SH-SY5Y (cell line): Measurements from ENCODE around the gene MCM9.

Source experiments
- GATA2 ChIP-seq: IDR thresholded peaks from 2 replicates; pipeline ENCODE4 v1.6.1; 2011; ENCODE audit warnings: mild to moderate bottlenecking, low read depth, low read length
- GATA3 ChIP-seq: IDR thresholded peaks from 2 replicates; pipeline ENCODE4 v1.6.1; 2011; ENCODE audit warnings: low read depth, mild to moderate bottlenecking, low read length, moderate library complexity

Gene MCM9

DNA sequence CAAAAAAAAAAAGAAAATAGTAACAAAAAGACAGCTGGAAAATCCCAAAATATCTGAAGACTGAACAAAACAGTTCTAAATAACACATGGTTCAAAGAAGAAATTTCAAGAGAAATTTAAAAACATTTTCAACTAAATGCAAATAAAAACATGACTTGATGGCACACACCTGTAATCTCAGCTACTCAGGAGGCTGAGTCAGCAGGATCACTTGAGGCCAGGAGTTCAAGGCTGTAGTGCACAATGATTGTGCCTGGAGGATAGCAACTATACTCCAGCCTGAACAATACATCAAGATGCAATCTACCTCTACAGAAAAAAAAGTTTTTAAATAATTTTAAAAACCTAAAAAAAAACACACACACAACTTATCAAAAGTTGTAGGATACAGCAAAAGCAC lies 62.6 kb downstream of the MCM9 start:
- TF ChIP-seq GATA3 (no peak), GATA2 (no peak)

DNA sequence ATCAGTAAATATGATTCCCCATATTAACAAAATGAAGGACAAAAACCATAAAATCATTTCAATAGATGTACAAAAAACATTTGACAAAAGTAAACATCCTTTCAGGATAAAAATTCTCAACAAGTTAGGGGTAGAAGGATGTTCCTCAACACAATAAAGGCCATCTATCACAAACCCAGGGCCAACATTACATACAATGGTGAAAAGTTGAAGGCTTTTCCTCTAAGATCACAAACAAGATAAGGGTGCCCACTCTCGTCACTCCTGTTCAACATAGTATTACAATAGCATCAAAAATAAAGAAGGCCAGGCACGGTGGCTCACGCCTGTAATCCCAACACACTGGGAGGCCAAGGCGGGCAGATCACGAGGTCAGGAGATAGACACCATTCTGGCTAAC lies 63.6 kb downstream of the MCM9 start:
- TF ChIP-seq GATA3: no peak
- no peak for TF ChIP-seq GATA2

DNA sequence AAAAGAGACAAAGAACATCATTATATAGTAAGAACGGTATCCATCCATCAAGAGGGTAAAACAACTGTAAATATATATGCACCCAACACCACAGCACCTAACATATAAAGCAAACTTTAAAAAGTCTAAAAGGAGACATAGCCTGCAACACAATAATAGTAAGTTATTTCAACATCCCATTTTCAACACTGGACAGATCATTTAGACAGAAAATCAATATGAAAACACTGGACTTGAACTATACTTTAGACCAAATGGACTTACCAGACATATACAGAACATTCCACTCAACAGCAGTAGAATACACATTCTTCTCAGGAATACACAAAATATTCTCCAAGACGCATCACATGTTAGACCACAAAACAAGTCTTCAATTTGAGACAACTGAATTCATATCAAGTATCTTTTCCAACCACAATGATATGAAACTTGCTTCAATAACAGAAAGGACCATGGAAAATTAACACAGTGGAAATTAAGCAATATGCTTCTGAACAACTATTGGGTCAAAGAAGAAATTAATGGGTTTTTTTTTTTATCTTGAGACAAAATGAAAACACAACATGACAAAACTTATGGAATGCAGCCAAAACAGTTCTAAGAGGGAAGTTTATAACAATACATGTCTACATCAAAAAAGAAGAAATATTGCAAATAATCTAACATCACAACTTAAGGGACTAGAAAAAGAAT lies 64.9 kb downstream of the MCM9 start:
- no peak for TF ChIP-seq GATA2
- TF ChIP-seq GATA3: no peak

DNA sequence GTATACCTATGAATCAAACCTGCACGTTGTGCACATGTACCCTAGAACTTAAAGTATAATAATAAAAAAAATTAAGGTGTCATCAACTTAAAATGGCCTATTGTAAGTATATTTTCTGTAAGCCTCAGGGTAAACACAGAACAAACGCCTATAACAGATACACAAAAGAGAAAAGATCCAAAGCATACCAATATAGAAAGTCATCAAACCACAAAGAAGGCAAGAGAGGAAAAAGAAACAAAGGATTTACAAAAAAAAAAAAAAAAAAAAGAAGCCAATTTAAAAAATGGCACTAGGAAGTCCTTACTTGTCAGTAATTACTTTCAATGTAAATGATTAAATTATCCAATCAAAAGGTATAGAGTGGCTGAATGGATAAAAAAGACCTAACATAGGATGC lies 65.6 kb downstream of the MCM9 start:
- TF ChIP-seq GATA2 (no peak), GATA3 (no peak)

DNA sequence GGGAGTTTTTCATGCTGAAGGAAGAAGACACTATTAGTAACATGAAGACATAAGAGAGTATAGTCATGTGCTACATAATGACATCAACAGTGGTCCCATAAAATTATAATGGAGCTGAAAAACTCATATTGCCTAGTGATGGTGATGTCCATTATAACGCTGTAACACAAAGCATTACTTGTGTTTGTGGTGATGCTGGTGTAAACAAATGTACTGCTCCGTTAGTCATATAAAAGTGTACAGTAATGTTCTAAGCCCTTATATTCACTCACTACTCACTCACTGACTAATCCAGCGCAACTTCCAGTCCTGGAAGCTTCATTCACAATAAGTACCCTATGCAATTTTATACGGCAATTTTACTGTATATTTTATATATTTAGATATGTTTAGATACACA lies 67.8 kb downstream of the MCM9 start:
- TF ChIP-seq GATA2: no peak
- no peak for TF ChIP-seq GATA3

DNA sequence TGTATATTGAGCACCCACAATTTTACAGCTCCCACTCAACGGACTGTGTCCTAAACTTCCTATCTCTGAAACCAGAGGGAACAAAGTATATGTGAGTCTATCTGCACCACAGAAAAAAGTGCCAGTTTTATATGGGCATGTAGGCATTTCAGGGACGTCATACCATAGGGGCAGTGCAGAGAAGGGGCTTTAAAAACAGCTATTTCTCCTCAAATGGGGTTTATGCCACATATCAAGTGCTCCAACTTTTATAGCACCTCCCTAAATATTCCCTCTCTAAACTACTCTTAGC lies 69.9 kb downstream of the MCM9 start:
- TF ChIP-seq GATA3 (no peak), GATA2 (no peak)

DNA sequence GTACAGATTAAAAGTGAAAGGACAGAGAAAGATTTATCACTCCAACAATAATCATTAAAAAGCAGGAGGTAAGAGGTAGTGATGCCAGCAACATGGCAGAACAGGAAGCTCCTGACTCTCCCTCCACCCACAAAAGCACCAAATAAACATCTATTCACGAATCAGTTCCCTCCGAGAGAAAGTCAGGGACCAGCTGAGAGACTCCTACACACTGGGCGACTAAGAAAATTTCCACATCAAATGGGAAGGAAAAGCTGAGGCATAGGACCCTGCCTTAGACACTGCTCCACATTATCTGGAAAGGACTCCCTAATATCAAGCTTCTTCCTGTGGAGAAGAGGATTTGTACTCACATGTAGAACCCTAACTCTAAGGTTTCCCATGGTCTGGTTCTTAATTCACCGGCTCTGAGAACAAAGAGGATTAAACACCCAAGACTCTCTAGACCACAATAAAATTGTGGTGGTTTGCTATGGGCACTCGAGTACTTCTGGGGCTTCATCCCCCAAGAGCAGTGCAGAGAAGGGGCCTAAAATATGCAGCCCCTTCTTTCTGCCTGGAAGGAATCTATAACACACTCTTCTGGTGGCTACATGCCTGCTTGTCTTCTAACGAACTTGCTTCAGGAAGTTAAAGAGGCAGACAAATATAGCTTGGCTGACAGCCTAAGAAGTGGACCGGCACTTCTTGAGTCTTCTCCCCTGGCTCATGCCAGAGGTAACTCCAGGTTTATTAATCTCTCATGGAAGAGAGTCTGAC lies 70.4 kb downstream of the MCM9 start:
- TF ChIP-seq GATA2 (no peak), GATA3 (no peak)

DNA sequence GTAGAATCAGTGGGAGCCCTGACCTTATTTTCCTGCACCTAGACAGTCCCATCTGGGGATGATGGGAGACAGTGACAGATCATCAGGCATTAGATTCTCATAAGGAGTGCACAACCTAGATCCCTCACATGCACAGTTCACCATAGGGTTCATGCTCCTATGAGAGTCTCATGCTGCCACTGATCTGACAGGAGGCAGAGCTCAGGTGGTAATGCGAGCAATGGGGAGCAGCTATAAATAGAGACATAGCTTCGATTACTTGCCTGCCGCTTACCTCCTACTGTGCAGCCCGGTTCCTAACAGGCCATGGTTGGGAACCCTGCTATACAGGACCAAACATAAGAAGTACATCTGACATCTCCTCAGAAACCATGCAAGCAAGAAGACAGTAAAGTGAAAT lies 72.5 kb downstream of the MCM9 start:
- no peak for TF ChIP-seq GATA3
- TF ChIP-seq GATA2: no peak

DNA sequence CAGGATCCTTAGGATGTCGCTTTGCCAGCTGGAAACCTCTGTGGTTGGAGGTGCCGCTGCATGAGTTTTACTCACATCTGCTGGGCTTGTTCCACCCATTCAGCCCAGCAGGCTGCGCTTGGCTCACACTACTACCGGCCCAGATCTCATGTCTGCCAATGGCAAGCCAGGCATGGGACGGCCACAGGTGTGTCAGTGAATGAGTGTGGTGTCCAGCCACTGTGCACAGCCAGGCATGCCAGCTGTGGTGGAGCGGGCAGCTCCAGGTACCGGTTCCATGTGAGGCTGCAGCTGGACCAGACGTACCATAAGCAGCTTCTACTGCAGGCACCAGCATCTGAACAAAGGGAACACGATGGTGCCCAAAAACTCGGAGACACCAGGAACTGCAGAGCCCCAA lies 74.1 kb downstream of the MCM9 start:
- TF ChIP-seq GATA3 (no peak), GATA2 (no peak)

DNA sequence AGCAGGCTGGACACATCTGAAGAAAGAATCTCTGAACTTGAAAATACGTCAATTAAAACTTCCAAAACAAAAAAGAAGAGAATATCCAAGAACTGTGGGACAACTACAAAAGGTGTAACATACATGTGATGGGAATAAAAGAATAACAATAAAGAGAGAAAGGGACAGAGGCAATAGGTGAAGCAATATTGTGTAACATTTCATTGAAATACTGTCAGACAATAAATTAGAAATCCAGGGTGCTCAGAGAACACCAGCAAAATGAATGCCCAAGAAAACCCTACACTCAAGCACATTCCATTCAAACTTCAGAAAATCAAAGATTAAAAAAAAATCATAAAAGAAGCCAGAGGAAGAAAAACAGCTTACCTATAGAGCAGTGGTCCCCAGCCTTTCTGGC lies 74.6 kb downstream of the MCM9 start:
- no peak for TF ChIP-seq GATA3
- no peak for TF ChIP-seq GATA2

DNA sequence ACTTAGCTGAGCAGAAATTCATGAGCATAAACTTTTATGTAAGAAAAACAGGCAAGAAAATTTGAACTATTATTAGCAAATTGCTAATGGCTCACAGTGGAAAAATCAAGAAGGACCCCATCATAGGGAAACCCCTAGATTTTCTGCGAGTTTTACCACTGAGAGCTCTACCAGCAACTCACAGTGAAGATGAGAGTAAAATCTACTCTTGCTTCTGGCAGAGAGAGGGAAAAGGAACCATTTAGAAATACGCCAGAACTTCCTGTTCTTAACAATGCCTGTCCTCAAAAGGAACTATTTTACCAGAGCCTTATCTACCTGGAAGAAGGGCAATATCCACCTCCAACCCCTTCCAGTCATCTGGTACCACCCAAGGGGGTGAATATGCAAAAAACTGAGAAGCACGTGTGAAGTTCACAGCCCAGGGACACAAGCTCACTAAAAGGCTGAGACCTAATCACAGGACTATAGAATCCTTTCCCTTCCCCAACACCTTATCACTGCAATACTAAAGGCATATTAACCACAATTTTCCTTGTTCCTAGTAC lies 75.4 kb downstream of the MCM9 start:
- no peak for TF ChIP-seq GATA2

DNA sequence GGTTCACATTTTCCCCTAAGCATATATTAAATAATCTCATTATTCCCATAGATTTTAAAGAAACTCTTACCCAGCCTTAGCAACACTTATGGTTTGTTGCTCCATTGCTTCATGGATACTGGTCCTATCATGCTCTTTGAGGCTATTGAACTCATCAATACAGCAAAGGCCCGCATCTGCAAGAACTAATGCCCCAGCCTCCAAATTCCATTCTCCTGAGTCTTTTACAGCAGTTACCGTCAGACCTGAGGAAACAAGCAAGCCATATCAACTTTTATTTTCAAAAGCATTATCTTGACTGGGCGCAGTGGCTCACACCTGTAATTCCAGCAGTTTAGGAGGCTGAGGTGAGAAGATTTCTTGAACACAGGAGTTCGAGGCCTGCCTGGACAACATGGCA lies 78.7 kb downstream of the MCM9 start:
- TF ChIP-seq GATA3 (no peak), GATA2 (no peak)

DNA sequence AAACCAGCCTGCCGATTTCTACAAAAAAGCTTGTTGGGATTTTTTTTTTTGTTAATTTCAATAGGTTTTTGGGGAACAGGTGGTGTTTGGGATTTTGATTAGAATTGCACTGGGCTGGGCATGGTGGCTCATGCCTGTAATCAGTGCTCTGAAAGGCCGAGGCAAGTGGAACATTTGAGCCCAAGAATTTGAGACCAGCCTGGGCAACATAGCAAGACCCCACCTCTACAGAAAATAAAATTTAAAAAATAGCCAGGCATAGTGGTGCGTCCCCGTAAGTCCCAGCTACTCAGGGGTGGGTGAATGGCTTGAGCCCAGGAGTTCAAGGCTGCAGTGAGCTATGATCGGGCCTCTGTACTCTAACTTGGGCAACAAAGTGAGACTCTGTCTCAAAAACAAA lies 81.6 kb downstream of the MCM9 start:
- TF ChIP-seq GATA3: no peak
- no peak for TF ChIP-seq GATA2

DNA sequence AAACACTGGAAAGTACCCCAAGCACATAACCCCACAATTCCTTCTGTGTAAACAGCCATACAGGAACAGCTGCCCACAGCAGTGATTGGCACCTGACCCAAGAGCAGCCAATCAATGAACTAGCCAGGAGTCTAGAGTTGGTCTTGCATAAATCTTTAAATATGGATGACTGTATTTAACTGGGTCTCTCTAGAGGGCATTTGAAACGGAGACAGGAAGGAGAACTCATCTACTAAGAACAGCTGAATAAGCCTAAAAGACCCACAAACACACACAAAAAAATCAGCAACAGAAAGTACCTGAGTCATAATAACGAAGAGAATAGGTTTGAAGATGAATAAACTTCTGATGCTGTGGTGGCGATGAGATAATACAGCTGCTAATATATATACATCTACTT lies 90.0 kb downstream of the MCM9 start:
- TF ChIP-seq GATA2: no peak
- no peak for TF ChIP-seq GATA3

DNA sequence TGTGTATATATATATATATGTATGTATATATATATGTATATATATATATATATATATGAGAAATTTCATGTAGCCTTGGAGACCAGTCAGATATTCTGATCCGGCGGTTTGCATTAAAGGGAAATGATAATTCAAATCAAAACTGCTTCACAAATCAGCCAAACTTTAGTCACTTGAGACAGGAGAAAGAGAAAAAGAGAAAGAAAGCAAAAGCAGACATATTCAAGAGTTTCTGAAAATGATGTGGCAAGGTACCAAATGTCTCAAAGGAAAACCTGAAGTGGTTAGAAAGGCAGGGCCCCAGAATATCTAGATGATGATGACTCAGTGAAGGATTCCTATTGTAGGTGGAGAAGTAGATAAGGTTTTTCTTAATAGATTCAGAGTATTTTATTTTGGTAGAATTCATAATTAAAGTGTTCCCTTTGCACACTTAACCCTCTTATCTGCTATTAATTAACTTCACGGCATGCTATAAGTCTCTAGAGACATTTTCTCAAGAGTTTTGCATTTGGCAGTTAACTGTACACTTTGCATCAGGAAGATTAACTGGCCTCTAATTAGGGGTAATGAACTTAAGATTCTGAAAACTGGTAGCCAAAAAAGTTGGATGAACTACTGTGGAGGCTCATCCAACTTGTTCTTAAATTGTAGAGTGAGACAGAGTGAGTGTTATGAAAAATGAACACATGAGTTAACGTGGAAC lies 91.1 kb downstream of the MCM9 start:
- TF ChIP-seq GATA2 (no peak), GATA3 (no peak)

DNA sequence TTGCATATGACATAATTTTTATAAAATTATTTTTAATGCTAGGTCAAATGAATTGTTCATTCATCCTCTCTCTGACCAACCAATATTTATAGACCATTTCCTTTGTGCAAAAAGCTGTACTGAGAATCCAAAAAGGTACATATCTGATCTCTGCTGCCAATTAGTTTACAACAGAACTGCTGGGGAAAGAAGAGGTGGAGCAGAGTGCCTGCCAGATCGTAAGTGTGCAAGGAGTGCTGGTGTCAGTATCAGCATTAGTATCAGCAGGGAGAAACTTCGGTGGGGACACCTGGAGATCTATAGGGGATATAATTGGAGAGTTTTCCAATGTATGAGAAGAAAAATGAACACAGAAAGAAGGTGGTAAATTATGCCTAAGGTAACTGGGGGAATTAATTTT lies 104.3 kb downstream of the MCM9 start:
- TF ChIP-seq GATA2 (peak; percentile 69), GATA3 (peak; percentile 30; the same call in 1 of the 2 replicates)
